H9 (cell line): ENCODE measurements around the gene SMAD7. TPM values are rescaled to one million over a fixed set of nuclear protein-coding genes. Genes with fewer than 3 reads are reported as not detected.

ENCODE experiments used
- DNase-seq: peaks from one replicate; pipeline ENCODE4 v3.0.0-alpha.2; 2017
- H2AFZ ChIP-seq: one replicate; pipeline ENCODE4 v1.6.1; 2013; ENCODE audit warnings: mild to moderate bottlenecking, low read length, control low read depth, moderate library complexity
- H2AK5ac ChIP-seq: 2 replicates; pipeline ENCODE4 v1.6.1; 2013; ENCODE audit warnings: low read length, control low read depth, mixed read lengths; ENCODE audit not compliant: insufficient read length
- H2BK120ac ChIP-seq: one replicate; pipeline ENCODE4 v1.6.1; 2013; ENCODE audit warnings: low read depth, mild to moderate bottlenecking, low read length, control low read depth, inconsistent platforms; ENCODE audit not compliant: poor library complexity, severe bottlenecking
- H2BK12ac ChIP-seq: 2 replicates; pipeline ENCODE4 v1.6.1; 2013; ENCODE audit warnings: low read length, control low read depth, mixed read lengths, low read depth; ENCODE audit not compliant: insufficient read length
- H2BK15ac ChIP-seq: 2 replicates; pipeline ENCODE4 v1.6.1; 2013; ENCODE audit warnings: low read depth, low read length, control low read depth
- H2BK20ac ChIP-seq: one replicate; pipeline ENCODE4 v1.6.1; 2013; ENCODE audit warnings: low read depth, mild to moderate bottlenecking, low read length, control low read depth, inconsistent platforms; ENCODE audit not compliant: poor library complexity, severe bottlenecking
- H2BK5ac ChIP-seq: 2 replicates; pipeline ENCODE4 v1.6.1; 2013; ENCODE audit warnings: low read length, control low read depth, mixed read lengths; ENCODE audit not compliant: insufficient read length
- H3K14ac ChIP-seq: 2 replicates; pipeline ENCODE4 v1.6.1; 2013; ENCODE audit warnings: low read length, control low read depth; ENCODE audit not compliant: insufficient read depth
- H3K18ac ChIP-seq: 2 replicates; pipeline ENCODE4 v1.6.1; 2013; ENCODE audit warnings: low read depth, mild to moderate bottlenecking, mixed read lengths, low read length, control low read depth; ENCODE audit not compliant: insufficient read length
- H3K23ac ChIP-seq: 2 replicates; pipeline ENCODE4 v1.6.1; 2013; ENCODE audit warnings: low read length, control low read depth, mixed read lengths, low read depth; ENCODE audit not compliant: insufficient read length
- H3K23me2 ChIP-seq: 2 replicates; pipeline ENCODE4 v1.6.1; 2013; ENCODE audit warnings: low read depth, mild to moderate bottlenecking, mixed read lengths, low read length, control low read depth; ENCODE audit not compliant: insufficient read length, poor library complexity, severe bottlenecking
- H3K27ac ChIP-seq: 2 replicates; pipeline ENCODE4 v1.5.1; 2013; ENCODE audit warnings: low read length, control low read depth, mixed read lengths, low read depth; ENCODE audit not compliant: insufficient read length
- H3K27me3 ChIP-seq: 2 replicates; pipeline ENCODE4 v1.6.1; 2013; ENCODE audit warnings: low read length, control low read depth, inconsistent platforms; ENCODE audit not compliant: insufficient read depth
- H3K4ac ChIP-seq: 2 replicates; pipeline ENCODE4 v1.6.1; 2013; ENCODE audit warnings: low read depth, mild to moderate bottlenecking, control low read depth, inconsistent platforms, low read length, moderate library complexity
- H3K4me1 ChIP-seq: 2 replicates; pipeline ENCODE4 v1.6.1; 2013; ENCODE audit warnings: low read length, control low read depth, inconsistent platforms; ENCODE audit not compliant: insufficient read depth
- H3K4me2 ChIP-seq: 2 replicates; pipeline ENCODE4 v1.6.1; 2013; ENCODE audit warnings: low read length, control low read depth, mixed read lengths; ENCODE audit not compliant: insufficient read length, insufficient read depth
- H3K56ac ChIP-seq: 2 replicates; pipeline ENCODE4 v1.6.1; 2013; ENCODE audit warnings: low read depth, mild to moderate bottlenecking, mixed read lengths, low read length, control low read depth; ENCODE audit not compliant: insufficient read length
- H3K79me1 ChIP-seq: 2 replicates; pipeline ENCODE4 v1.6.1; 2013; ENCODE audit warnings: low read depth, mild to moderate bottlenecking, moderate library complexity, low read length, control low read depth, inconsistent platforms; ENCODE audit not compliant: insufficient read depth, poor library complexity, severe bottlenecking
- H3K79me2 ChIP-seq: 2 replicates; pipeline ENCODE4 v1.6.1; 2013; ENCODE audit warnings: low read length, control low read depth, inconsistent platforms; ENCODE audit not compliant: insufficient read depth
- H3K9ac ChIP-seq: 2 replicates; pipeline ENCODE4 v1.6.1; 2013; ENCODE audit warnings: low read length, control low read depth, mixed read lengths; ENCODE audit not compliant: insufficient read length; ENCODE audit errors: extremely low read depth
- H3K9me3 ChIP-seq: one replicate; pipeline ENCODE4 v1.6.1; 2013; ENCODE audit warnings: low read depth, low read length, inconsistent platforms; ENCODE audit not compliant: control insufficient read depth
- H3T11ph ChIP-seq: one replicate; pipeline ENCODE4 v1.6.1; 2013; ENCODE audit warnings: mild to moderate bottlenecking, low read length, control low read depth, inconsistent platforms
- H4K20me1 ChIP-seq: one replicate; pipeline ENCODE4 v1.6.1; 2013; ENCODE audit not compliant: control insufficient read depth, insufficient read length, insufficient read depth
- H4K5ac ChIP-seq: 2 replicates; pipeline ENCODE4 v1.6.1; 2013; ENCODE audit warnings: low read depth, mild to moderate bottlenecking, mixed read lengths, low read length, control low read depth; ENCODE audit not compliant: insufficient read length
- H4K8ac ChIP-seq: replicated peaks from 2 replicates; pipeline ENCODE4 v1.6.1; 2013; ENCODE audit warnings: low read length, control low read depth, mixed read lengths, low read depth; ENCODE audit not compliant: insufficient read length
- H4K91ac ChIP-seq: 2 replicates; pipeline ENCODE4 v1.6.1; 2013; ENCODE audit warnings: low read depth, mild to moderate bottlenecking, moderate library complexity, mixed read lengths, low read length, control low read depth; ENCODE audit not compliant: insufficient read length
- H3K27ac Mint-ChIP-seq, 3 experiments: 2 replicates in 2 of 3; 3 replicates in 1 of 3; pipeline ENCODE4 v1.8.0; 2020 to 2021; ENCODE audit warnings: mixed read lengths in 3 of 3, mild to moderate bottlenecking in 1 of 3, moderate library complexity in 1 of 3
- H3K27me3 Mint-ChIP-seq: 2 replicates; pipeline ENCODE4 v1.8.0; 2021; ENCODE audit warnings: low read depth, mild to moderate bottlenecking, moderate library complexity, mixed read lengths
- H3K36me3 Mint-ChIP-seq, 3 experiments: 2 replicates in 2 of 3; 3 replicates in 1 of 3; pipeline ENCODE4 v1.8.0; 2020 to 2021; ENCODE audit warnings: low read depth in 3 of 3, mixed read lengths in 3 of 3; ENCODE audit not compliant: insufficient read depth in 1 of 3
- H3K4me1 Mint-ChIP-seq, 2 experiments: 2 replicates each; pipeline ENCODE4 v1.8.0; 2020; ENCODE audit warnings: mixed read lengths in 2 of 2
- H3K4me3 Mint-ChIP-seq, 2 experiments: 2 replicates in 1 of 2; 3 replicates in 1 of 2; pipeline ENCODE4 v1.8.0; 2020 to 2021; ENCODE audit warnings: mild to moderate bottlenecking in 2 of 2, mixed read lengths in 2 of 2, moderate library complexity in 1 of 2
- H3K9me3 Mint-ChIP-seq, 2 experiments: 2 replicates in 1 of 2; 3 replicates in 1 of 2; pipeline ENCODE4 v1.8.0; 2020; ENCODE audit warnings: mild to moderate bottlenecking in 2 of 2, mixed read lengths in 2 of 2, moderate library complexity in 1 of 2
- CTCF ChIP-seq: fragments of 200-600 bp; sonication (generic); conservative IDR thresholded peaks from 3 replicates; pipeline ENCODE4 v1.8.0; 2021; ENCODE audit warnings: antibody characterized with exemption, mild to moderate bottlenecking
- WGBS: extraction: QIAGEN DNeasy Blood & Tissue Kit; methylation state at CpG from one replicate; pipeline ENCODE4 v1.1.7; 2013; ENCODE audit warnings: missing lambda C conversion rate, low lambda C conversion rate, mixed read lengths; ENCODE audit not compliant: insufficient read length; ENCODE audit errors: extremely low coverage; 5-methylcytosine and 5-hydroxymethylcytosine counted together
- total RNA-seq: library from RNA; stranded (reverse); gene quantifications from 2 replicates; pipeline ENCODE4 v1.2.1, GENCODE V29; 2021

SMAD7 gene
- total RNA-seq, 1 experiment from 2014 or later: 27.7 TPM

DNA sequence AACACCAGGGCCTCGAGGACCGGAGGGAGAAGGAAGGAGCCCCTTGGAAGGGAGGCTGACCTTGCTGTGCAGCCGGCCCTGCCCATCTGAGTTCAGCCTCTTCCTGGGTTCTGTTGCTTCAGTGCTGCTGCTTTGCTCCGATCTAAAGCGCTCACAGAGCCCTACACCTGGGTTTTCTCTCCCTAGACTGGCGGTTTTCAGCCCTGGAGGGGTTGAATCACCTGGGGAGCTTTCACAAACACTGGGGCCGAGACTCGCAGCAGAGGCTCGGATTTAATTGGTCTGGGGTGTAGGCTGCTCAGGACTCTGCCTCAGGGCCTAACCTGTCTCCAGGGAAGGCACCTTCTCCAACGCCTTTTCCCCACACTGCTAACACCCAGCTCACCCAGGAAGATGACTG lies 40.9 kb upstream of the SMAD7 start:
- Mint-ChIP-seq H3K9me3 (no peaks in the 10 kb centered on the region), H3K36me3 (no peaks in the 10 kb centered on the region), H3K4me3 (no peak overlapping the region), H3K4me1 (peaks cover 18 to 34% of the 10 kb centered on the region in 2 experiments), H3K27me3 (peaks cover 14% of the 10 kb centered on the region), H3K27ac (no peak overlapping the region)
- no peak overlapping the region for H3K4ac ChIP-seq
- DNase-seq: no peak
- H2BK5ac ChIP-seq: no peak overlapping the region
- no peaks in the 10 kb centered on the region for H4K20me1 ChIP-seq
- H3K23me2 ChIP-seq: no peaks in the 10 kb centered on the region
- H2BK120ac ChIP-seq: no peak overlapping the region
- H3K56ac ChIP-seq: no peak overlapping the region
- H3K4me2 ChIP-seq: no peak overlapping the region
- H2BK12ac ChIP-seq: no peak overlapping the region
- H2BK20ac ChIP-seq: no peak overlapping the region
- no peak overlapping the region for H2AFZ ChIP-seq
- H3T11ph ChIP-seq: no peak overlapping the region
- no peaks in the 10 kb centered on the region for H3K4me1 ChIP-seq
- no peak overlapping the region for H4K91ac ChIP-seq
- no peak for TF ChIP-seq CTCF
- H4K8ac ChIP-seq: no peak overlapping the region
- no peak overlapping the region for H2AK5ac ChIP-seq
- H3K27ac ChIP-seq: no peak overlapping the region
- no CpG with 5 or more reads among the region's 10 CpGs for WGBS
- H3K14ac ChIP-seq: no peak overlapping the region
- no peaks in the 10 kb centered on the region for H3K79me1 ChIP-seq
- H4K5ac ChIP-seq: no peak overlapping the region
- H3K9me3 ChIP-seq: no peaks in the 10 kb centered on the region
- H3K18ac ChIP-seq: no peak overlapping the region
- H3K79me2 ChIP-seq: no peaks in the 10 kb centered on the region
- H2BK15ac ChIP-seq: no peak overlapping the region
- H3K23ac ChIP-seq: no peak overlapping the region
- no peak overlapping the region for H3K9ac ChIP-seq
- H3K27me3 ChIP-seq: no peaks in the 10 kb centered on the region
